Measurements from ENCODE around the gene IL10RB.

- TF ChIP-seq POLR2A (IDR thresholded peaks at IDR 0.05) = no peak
- TF ChIP-seq CTCF (IDR thresholded peaks at IDR 0.05) = no peak
Observed at GRCh38 chr21:33236013-33236686, 30.0 kb upstream of the IL10RB start.

Data from uterus (tissue), 2 donors.